Stimulated activated CD8-positive, alpha-beta memory T cell treated with anti-CD3 and anti-CD28 coated beads, Interleukin-7, amount 100 ng/mL, for 48 hours (primary cell): ENCODE measurements around the gene HDAC9.

Experiments
- DNase-seq, 2 donors: peaks; one replicate each; pipeline ENCODE4 v3.0.0-alpha.2; 2020; ENCODE audit warnings: low read depth in 1 of 2; ENCODE audit errors: extremely low read depth in 1 of 2

Gene HDAC9

GRCh38 chr7:18580950-18581349 lies 85.4 kb downstream of the HDAC9 start:
- no peak for DNase-seq

GRCh38 chr7:18583305-18583704 lies 87.8 kb downstream of the HDAC9 start:
- no peak for DNase-seq

GRCh38 chr7:18590241-18590640 lies 94.7 kb downstream of the HDAC9 start:
- DNase-seq, result no peak

GRCh38 chr7:18590744-18591340 lies 95.3 kb downstream of the HDAC9 start:
- DNase-seq, result no peak

- no peak for DNase-seq
Measured at GRCh38 chr7:18593602-18594279, 98.2 kb downstream of the HDAC9 start.

- no peak for DNase-seq
Measured at GRCh38 chr7:18597754-18598153, 102.2 kb downstream of the HDAC9 start.

- no peak for DNase-seq
Measured at GRCh38 chr7:18607025-18607424, 111.5 kb downstream of the HDAC9 start.

- no peak for DNase-seq
Measured at GRCh38 chr7:18610331-18610948, 114.9 kb downstream of the HDAC9 start.

GRCh38 chr7:18614841-18615240 lies 119.3 kb downstream of the HDAC9 start:
- no peak for DNase-seq

- DNase-seq, result no peak
Measured at GRCh38 chr7:18619311-18619710, 123.8 kb downstream of the HDAC9 start.

- no peak for DNase-seq
Measured at GRCh38 chr7:18623389-18623788, 127.8 kb downstream of the HDAC9 start.

GRCh38 chr7:18624459-18624858 lies 128.9 kb downstream of the HDAC9 start:
- no peak for DNase-seq

- DNase-seq, result no peak
Measured at GRCh38 chr7:18626086-18626485, 130.5 kb downstream of the HDAC9 start.

- no peak for DNase-seq
Measured at GRCh38 chr7:18626717-18627116, 131.2 kb downstream of the HDAC9 start.

GRCh38 chr7:18637516-18637915 lies 142.0 kb downstream of the HDAC9 start:
- no peak for DNase-seq

GRCh38 chr7:18638594-18639452 lies 143.3 kb downstream of the HDAC9 start:
- DNase-seq, result no peak

- DNase-seq, result no peak
Measured at GRCh38 chr7:18639711-18640110, 144.2 kb downstream of the HDAC9 start.

- DNase-seq, result no peak
Measured at GRCh38 chr7:18644981-18645380, 149.4 kb downstream of the HDAC9 start.

GRCh38 chr7:18647582-18647981 lies 152.0 kb downstream of the HDAC9 start:
- DNase-seq, result no peak

- DNase-seq, result no peak
Measured at GRCh38 chr7:18648849-18649758, 153.6 kb downstream of the HDAC9 start.
